Measurements from ENCODE around the gene YAF2. TPM values are rescaled to one million over a fixed set of nuclear protein-coding genes. Genes with fewer than 3 reads are reported as not detected.

The YAF2 gene
- total RNA-seq, 4 donors from 2014 or later, result 22.7 to 55.4 (median 24.5) TPM

GRCh38 chr12:42135259-42135814 is 102.7 kb downstream of the YAF2 start:
- no peak overlapping the region for H3K4me3 ChIP-seq
- H3K9me3 ChIP-seq, result no peaks in the 10 kb centered on the region
- intact Hi-C loops (cut with DNase I; ENCODE audit: low total_unique reads), result no loop called here
- no peaks in the 10 kb centered on the region for H3K36me3 ChIP-seq
- H3K27ac ChIP-seq, result no peak overlapping the region
- peaks cover 0 to 10% (median 0%) of the 10 kb centered on the region in 4 donors for H3K4me1 ChIP-seq
- TF ChIP-seq EP300 (IDR thresholded peaks at IDR 0.05; ENCODE audit: low read depth) (no peak), POLR2A (IDR thresholded peaks at IDR 0.05) (no peak), POLR2AphosphoS5 (IDR thresholded peaks at IDR 0.05) (no peak), CTCF (IDR thresholded peaks at IDR 0.05) (no peak)
- WGBS, 2 donors (ENCODE audit: low coverage in 1 of 2), result 85 to 86% methylated on average over 3 of the region's 3 CpGs
- H3K27me3 ChIP-seq, result no peaks in the 10 kb centered on the region
- in situ Hi-C loops (cut with MboI; ENCODE audit: low pct_ligation_motif_present in 1 of 4, low pct_unique_long_range_greater_than_20kb in 1 of 4, low sequenced_read_pairs in 3 of 4), result loop anchor here in 3 of 4 donors (10.0 to 25.0 kb wide), 3 partner anchors 102 to 1202 kb away; partner anchors contain the start of gene YAF2 (in 1 of the 3)
- no peak for DNase-seq

- Histone ChIP-seq H3K4me1 (peaks cover 0 to 10% (median 0%) of the 10 kb centered on the region in 4 donors), H3K27ac (no peak overlapping the region), H3K36me3 (no peaks in the 10 kb centered on the region), H3K27me3 (no peaks in the 10 kb centered on the region), H3K9me3 (no peaks in the 10 kb centered on the region), H3K4me3 (no peak overlapping the region)
- whole genome bisulfite sequencing, 2 donors (ENCODE audit: low coverage in 1 of 2), result 67 to 77% methylated on average over 3 to 4 of the region's 4 CpGs
- in situ Hi-C loops (cut with MboI; ENCODE audit: low pct_ligation_motif_present in 1 of 4, low pct_unique_long_range_greater_than_20kb in 1 of 4, low sequenced_read_pairs in 3 of 4) (loop anchor here in 3 of 4 donors (10.0 to 25.0 kb wide), 3 partner anchors 106 to 1206 kb away; partner anchors contain the start of gene YAF2 (in 1 of the 3)), intact Hi-C loops (cut with DNase I; ENCODE audit: low total_unique reads) (no loop called here)
- TF ChIP-seq EP300 (IDR thresholded peaks at IDR 0.05; ENCODE audit: low read depth), result no peak
- no peak for TF ChIP-seq CTCF (IDR thresholded peaks at IDR 0.05)
- no peak for TF ChIP-seq POLR2AphosphoS5 (IDR thresholded peaks at IDR 0.05)
- no peak for TF ChIP-seq POLR2A (IDR thresholded peaks at IDR 0.05)
- DNase-seq, result no peak
Measured at GRCh38 chr12:42130672-42131402, 107.2 kb downstream of the YAF2 start.

- intact Hi-C loops (cut with DNase I; ENCODE audit: low total_unique reads), result loop anchor here (5.0 kb wide), 1 partner anchor 203 kb away; no protein-coding TSS in a partner anchor
- in situ Hi-C loops (cut with MboI; ENCODE audit: low pct_ligation_motif_present in 1 of 4, low pct_unique_long_range_greater_than_20kb in 1 of 4, low sequenced_read_pairs in 3 of 4), result loop anchor here in 3 of 4 donors (10.0 to 25.0 kb wide), 3 partner anchors 108 to 1208 kb away; partner anchors contain the start of gene YAF2 (in 1 of the 3)
- H3K4me3 ChIP-seq, result no peak overlapping the region
- WGBS, 2 donors (ENCODE audit: low coverage in 1 of 2), result 49 to 56% methylated on average over 3 to 4 of the region's 4 CpGs
- no peaks in the 10 kb centered on the region for H3K27me3 ChIP-seq
- TF ChIP-seq EP300 (IDR thresholded peaks at IDR 0.05; ENCODE audit: low read depth) (no peak), CTCF (IDR thresholded peaks at IDR 0.05) (peak; percentile 69 to 78 (median 76))
- peaks cover 0 to 17% (median 0%) of the 10 kb centered on the region in 4 donors for H3K4me1 ChIP-seq
- H3K27ac ChIP-seq, result no peak overlapping the region
- H3K9me3 ChIP-seq, result no peaks in the 10 kb centered on the region
- DNase-seq, result peak; percentile 13
- no peaks in the 10 kb centered on the region for H3K36me3 ChIP-seq
Measured at GRCh38 chr12:42129595-42130204, 108.3 kb downstream of the YAF2 start.

GRCh38 chr12:42128888-42129287 is 109.2 kb downstream of the YAF2 start:
- intact Hi-C loops (cut with DNase I; ENCODE audit: low total_unique reads), result loop anchor here (5.0 kb wide), 1 partner anchor 203 kb away; no protein-coding TSS in a partner anchor
- Histone ChIP-seq H3K27me3 (no peaks in the 10 kb centered on the region), H3K27ac (no peak overlapping the region), H3K4me1 (peaks cover 0 to 16% (median 0%) of the 10 kb centered on the region in 4 donors), H3K4me3 (no peak overlapping the region), H3K9me3 (no peaks in the 10 kb centered on the region), H3K36me3 (no peaks in the 10 kb centered on the region)
- in situ Hi-C loops (cut with MboI; ENCODE audit: low pct_ligation_motif_present in 1 of 4, low pct_unique_long_range_greater_than_20kb in 1 of 4, low sequenced_read_pairs in 3 of 4), result loop anchor here in 2 of 4 donors (25.0 kb wide), 2 partner anchors 108 to 1208 kb away; partner anchors contain the start of gene YAF2 (in 1 of the 2)
- no peak for TF ChIP-seq CTCF (IDR thresholded peaks at IDR 0.05)
- no peak for TF ChIP-seq POLR2A (IDR thresholded peaks at IDR 0.05)
- TF ChIP-seq EP300 (IDR thresholded peaks at IDR 0.05; ENCODE audit: low read depth), result no peak
- TF ChIP-seq POLR2AphosphoS5 (IDR thresholded peaks at IDR 0.05), result no peak
- no peak for DNase-seq
- WGBS, 2 donors (ENCODE audit: low coverage in 1 of 2), result 88 to 94% methylated on average over 3 to 6 of the region's 6 CpGs

All from transverse colon (tissue), 4 donors.